ENCODE data around the gene PRKG1.

DNA sequence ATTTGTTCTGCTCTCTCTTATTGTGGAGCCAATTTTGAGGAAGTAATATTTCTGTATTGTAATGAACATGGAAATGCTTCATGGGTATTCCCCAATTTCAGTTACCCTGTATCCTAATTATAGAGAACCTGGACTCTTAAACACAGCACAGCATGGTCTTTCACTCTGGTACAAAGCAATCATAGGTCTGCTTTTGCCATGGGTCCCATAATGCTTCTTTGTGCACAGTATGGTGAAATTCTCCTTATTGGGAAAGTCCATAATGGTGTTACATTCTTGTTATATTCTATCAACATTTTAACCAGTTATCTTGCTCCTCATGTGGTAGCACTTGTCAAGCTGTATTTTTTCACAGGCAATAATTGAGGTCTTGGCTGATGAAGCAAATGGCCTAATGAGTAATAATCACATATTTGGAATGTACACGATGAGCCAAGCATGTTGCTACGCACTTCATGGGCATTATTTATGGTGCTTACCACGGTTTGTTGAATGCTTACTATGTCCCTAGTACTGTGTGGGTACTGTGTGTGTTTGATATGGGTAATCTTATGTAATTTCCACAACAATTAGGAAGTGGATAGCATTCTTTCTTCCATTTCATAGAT lies 42.9 kb downstream of the PRKG1 start:
- TF ChIP-seq, protein P1, sequence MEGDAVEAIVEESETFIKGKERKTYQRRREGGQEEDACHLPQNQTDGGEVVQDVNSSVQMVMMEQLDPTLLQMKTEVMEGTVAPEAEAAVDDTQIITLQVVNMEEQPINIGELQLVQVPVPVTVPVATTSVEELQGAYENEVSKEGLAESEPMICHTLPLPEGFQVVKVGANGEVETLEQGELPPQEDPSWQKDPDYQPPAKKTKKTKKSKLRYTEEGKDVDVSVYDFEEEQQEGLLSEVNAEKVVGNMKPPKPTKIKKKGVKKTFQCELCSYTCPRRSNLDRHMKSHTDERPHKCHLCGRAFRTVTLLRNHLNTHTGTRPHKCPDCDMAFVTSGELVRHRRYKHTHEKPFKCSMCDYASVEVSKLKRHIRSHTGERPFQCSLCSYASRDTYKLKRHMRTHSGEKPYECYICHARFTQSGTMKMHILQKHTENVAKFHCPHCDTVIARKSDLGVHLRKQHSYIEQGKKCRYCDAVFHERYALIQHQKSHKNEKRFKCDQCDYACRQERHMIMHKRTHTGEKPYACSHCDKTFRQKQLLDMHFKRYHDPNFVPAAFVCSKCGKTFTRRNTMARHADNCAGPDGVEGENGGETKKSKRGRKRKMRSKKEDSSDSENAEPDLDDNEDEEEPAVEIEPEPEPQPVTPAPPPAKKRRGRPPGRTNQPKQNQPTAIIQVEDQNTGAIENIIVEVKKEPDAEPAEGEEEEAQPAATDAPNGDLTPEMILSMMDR (IDR thresholded peaks at IDR 0.05) = no peak
- TF ChIP-seq ZNF138 (CRISPR knock-in tag; conservative IDR thresholded peaks at IDR 0.05) (no peak), TCF7 (CRISPR knock-in tag; IDR thresholded peaks at IDR 0.05; ENCODE audit: low read depth) (no peak), ZNF317 (CRISPR knock-in tag; IDR thresholded peaks at IDR 0.05; ENCODE audit: borderline replicate concordance, low read depth) (no peak), NR1H2 (CRISPR knock-in tag; IDR thresholded peaks at IDR 0.05) (no peak), FOXJ3 (CRISPR knock-in tag; IDR thresholded peaks at IDR 0.05; ENCODE audit: borderline replicate concordance) (no peak), ZNF232 (CRISPR knock-in tag; IDR thresholded peaks at IDR 0.05) (no peak), RELA (CRISPR knock-in tag; IDR thresholded peaks at IDR 0.05; ENCODE audit: borderline replicate concordance) (no peak), KAT7 (CRISPR knock-in tag; IDR thresholded peaks at IDR 0.05; ENCODE audit: borderline replicate concordance) (no peak)
- TF ChIP-seq, protein P2, sequence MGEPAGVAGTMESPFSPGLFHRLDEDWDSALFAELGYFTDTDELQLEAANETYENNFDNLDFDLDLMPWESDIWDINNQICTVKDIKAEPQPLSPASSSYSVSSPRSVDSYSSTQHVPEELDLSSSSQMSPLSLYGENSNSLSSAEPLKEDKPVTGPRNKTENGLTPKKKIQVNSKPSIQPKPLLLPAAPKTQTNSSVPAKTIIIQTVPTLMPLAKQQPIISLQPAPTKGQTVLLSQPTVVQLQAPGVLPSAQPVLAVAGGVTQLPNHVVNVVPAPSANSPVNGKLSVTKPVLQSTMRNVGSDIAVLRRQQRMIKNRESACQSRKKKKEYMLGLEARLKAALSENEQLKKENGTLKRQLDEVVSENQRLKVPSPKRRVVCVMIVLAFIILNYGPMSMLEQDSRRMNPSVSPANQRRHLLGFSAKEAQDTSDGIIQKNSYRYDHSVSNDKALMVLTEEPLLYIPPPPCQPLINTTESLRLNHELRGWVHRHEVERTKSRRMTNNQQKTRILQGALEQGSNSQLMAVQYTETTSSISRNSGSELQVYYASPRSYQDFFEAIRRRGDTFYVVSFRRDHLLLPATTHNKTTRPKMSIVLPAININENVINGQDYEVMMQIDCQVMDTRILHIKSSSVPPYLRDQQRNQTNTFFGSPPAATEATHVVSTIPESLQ (CRISPR knock-in tag; IDR thresholded peaks at IDR 0.05) = no peak
- TF ChIP-seq, protein P3, sequence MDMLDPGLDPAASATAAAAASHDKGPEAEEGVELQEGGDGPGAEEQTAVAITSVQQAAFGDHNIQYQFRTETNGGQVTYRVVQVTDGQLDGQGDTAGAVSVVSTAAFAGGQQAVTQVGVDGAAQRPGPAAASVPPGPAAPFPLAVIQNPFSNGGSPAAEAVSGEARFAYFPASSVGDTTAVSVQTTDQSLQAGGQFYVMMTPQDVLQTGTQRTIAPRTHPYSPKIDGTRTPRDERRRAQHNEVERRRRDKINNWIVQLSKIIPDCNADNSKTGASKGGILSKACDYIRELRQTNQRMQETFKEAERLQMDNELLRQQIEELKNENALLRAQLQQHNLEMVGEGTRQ (CRISPR knock-in tag; IDR thresholded peaks at IDR 0.05) = no peak
- TF ChIP-seq, protein P4, sequence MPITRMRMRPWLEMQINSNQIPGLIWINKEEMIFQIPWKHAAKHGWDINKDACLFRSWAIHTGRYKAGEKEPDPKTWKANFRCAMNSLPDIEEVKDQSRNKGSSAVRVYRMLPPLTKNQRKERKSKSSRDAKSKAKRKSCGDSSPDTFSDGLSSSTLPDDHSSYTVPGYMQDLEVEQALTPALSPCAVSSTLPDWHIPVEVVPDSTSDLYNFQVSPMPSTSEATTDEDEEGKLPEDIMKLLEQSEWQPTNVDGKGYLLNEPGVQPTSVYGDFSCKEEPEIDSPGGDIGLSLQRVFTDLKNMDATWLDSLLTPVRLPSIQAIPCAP (CRISPR knock-in tag; IDR thresholded peaks at IDR 0.05) = no peak
- TF ChIP-seq, protein P5, sequence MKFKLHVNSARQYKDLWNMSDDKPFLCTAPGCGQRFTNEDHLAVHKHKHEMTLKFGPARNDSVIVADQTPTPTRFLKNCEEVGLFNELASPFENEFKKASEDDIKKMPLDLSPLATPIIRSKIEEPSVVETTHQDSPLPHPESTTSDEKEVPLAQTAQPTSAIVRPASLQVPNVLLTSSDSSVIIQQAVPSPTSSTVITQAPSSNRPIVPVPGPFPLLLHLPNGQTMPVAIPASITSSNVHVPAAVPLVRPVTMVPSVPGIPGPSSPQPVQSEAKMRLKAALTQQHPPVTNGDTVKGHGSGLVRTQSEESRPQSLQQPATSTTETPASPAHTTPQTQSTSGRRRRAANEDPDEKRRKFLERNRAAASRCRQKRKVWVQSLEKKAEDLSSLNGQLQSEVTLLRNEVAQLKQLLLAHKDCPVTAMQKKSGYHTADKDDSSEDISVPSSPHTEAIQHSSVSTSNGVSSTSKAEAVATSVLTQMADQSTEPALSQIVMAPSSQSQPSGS (CRISPR knock-in tag; IDR thresholded peaks at IDR 0.05; ENCODE audit: borderline replicate concordance, low read depth) = no peak

All from WTC11 (cell line).